Endothelial cell of umbilical vein (primary cell): ENCODE data around the gene EDARADD. TPM values are rescaled to one million over a fixed set of nuclear protein-coding genes. Genes with fewer than 3 reads are reported as not detected.

Source experiments
- BruUV-seq: library from RNA; stranded (reverse); fragments of 400-500 nt; replicated peaks from 2 replicates; lab custom pipeline; 2021; lab: Mats Ljungman, UMichigan
- CTCF ChIA-PET: fragments of 300-600, 350-600 bp; sonication (Branson Sonifier 250); formaldehyde crosslinking; loops from one replicate; lab custom pipeline; 2021; ENCODE audit warnings: antibody characterized with exemption, inconsistent platforms; lab: Charles Lee
- POLR2A ChIA-PET: fragments of 300-600, 350-600 bp; sonication (Branson Sonifier 250); formaldehyde crosslinking; loops from one replicate; lab custom pipeline; 2021; ENCODE audit warnings: antibody characterized with exemption, inconsistent platforms; lab: Charles Lee
- DNase-seq: peaks from one replicate; pipeline ENCODE4 v3.0.0-alpha.2; 2011; ENCODE audit warnings: low read depth, low spot score
- FAIRE-seq: peaks from 2 replicates; lab custom pipeline; 2011; peaks lifted over from hg19 to GRCh38; lab: Jason Lieb, UNC
- H2AFZ ChIP-seq: 2 replicates; pipeline ENCODE4 v1.6.0; 2012; ENCODE audit warnings: low read depth, low read length, control low read depth, inconsistent platforms
- H3K27ac ChIP-seq: 2 replicates; pipeline ENCODE4 v1.5.1; 2011; ENCODE audit warnings: low read depth, mild to moderate bottlenecking, control low read depth, low read length, moderate library complexity; ENCODE audit not compliant: insufficient read depth
- H3K27me3 ChIP-seq, 2 experiments: 2 replicates each; pipeline versions ENCODE4 v1.6.0 to v1.6.1; 2011; ENCODE audit warnings: low read length in 2 of 2, mixed read lengths in 1 of 2; ENCODE audit not compliant: control insufficient read depth in 2 of 2, insufficient read depth in 2 of 2
- H3K36me3 ChIP-seq, 2 experiments: 2 replicates in 1 of 2; 3 replicates in 1 of 2; pipeline ENCODE4 v1.5.1; 2011; ENCODE audit warnings: low read length in 2 of 2, mild to moderate bottlenecking in 1 of 2, moderate library complexity in 1 of 2; ENCODE audit not compliant: control insufficient read depth in 2 of 2, insufficient read depth in 2 of 2; ENCODE audit errors: extremely low read depth in 1 of 2
- H3K4me1 ChIP-seq: 3 replicates; pipeline ENCODE4 v1.5.1; 2011; ENCODE audit warnings: mild to moderate bottlenecking, low read length; ENCODE audit not compliant: control insufficient read depth, insufficient read depth; ENCODE audit errors: extremely low read depth
- H3K4me2 ChIP-seq: 2 replicates; pipeline ENCODE4 v1.6.1; 2011; ENCODE audit warnings: low read length, control low read depth, mixed read lengths; ENCODE audit not compliant: insufficient read depth
- H3K4me3 ChIP-seq, 3 experiments: fragments of 200-600 bp in 1 of 3; sonication (generic), shearing (Covaris generic) in 1 of 3; replicated peaks in 1 of 3; 2 replicates each; pipeline ENCODE4 v1.5.1; 2011 to 2016; ENCODE audit warnings: control low read depth in 3 of 3, low read length in 3 of 3, mild to moderate bottlenecking in 2 of 3, inconsistent platforms in 1 of 3, low read depth in 1 of 3, moderate library complexity in 1 of 3; ENCODE audit not compliant: insufficient read depth in 1 of 3
- H3K79me2 ChIP-seq: 2 replicates; pipeline ENCODE4 v1.6.0; 2012; ENCODE audit warnings: low read length, inconsistent platforms; ENCODE audit not compliant: control insufficient read depth, insufficient read depth
- H3K9ac ChIP-seq: replicated peaks from 2 replicates; pipeline ENCODE3; 2011; ENCODE audit warnings: low read length, control low read depth; ENCODE audit not compliant: insufficient read depth; ENCODE audit errors: extremely low read depth
- H3K9me1 ChIP-seq: replicated peaks from 3 replicates; pipeline ENCODE4 v1.6.0; 2011; ENCODE audit warnings: mild to moderate bottlenecking, low read length; ENCODE audit not compliant: control insufficient read depth, insufficient read depth; ENCODE audit errors: extremely low read depth
- H3K9me3 ChIP-seq: replicated peaks from 2 replicates; pipeline ENCODE4 v1.5.1; 2012; ENCODE audit warnings: low read length, inconsistent platforms; ENCODE audit not compliant: control insufficient read depth, insufficient read depth
- H4K20me1 ChIP-seq: replicated peaks from 2 replicates; pipeline ENCODE3; 2011; ENCODE audit warnings: mild to moderate bottlenecking, low read length; ENCODE audit not compliant: control insufficient read depth, insufficient read depth; ENCODE audit errors: extremely low read depth
- EZH2 ChIP-seq: IDR thresholded peaks from 2 replicates; pipeline ENCODE4 v1.6.1; 2012; ENCODE audit warnings: borderline replicate concordance, low read depth, mild to moderate bottlenecking, moderate library complexity, low read length, inconsistent platforms; ENCODE audit not compliant: severe bottlenecking
- FOS ChIP-seq: IDR thresholded peaks from 2 replicates; pipeline ENCODE4 v1.6.1; 2011; ENCODE audit warnings: mild to moderate bottlenecking, low read length, moderate library complexity, borderline replicate concordance; ENCODE audit not compliant: insufficient read depth
- GATA2 ChIP-seq: IDR thresholded peaks from 2 replicates; pipeline ENCODE4 v1.7.0; 2011; ENCODE audit warnings: low read depth, mild to moderate bottlenecking, moderate library complexity, mixed read lengths, low read length; ENCODE audit not compliant: insufficient read length, insufficient read depth
- JUN ChIP-seq: IDR thresholded peaks from 2 replicates; pipeline ENCODE4 v1.6.1; 2011; ENCODE audit warnings: borderline replicate concordance, low read depth; ENCODE audit not compliant: insufficient read length, insufficient read depth
- MYC ChIP-seq: IDR thresholded peaks from one replicate; pipeline ENCODE4 v1.6.1; 2011; ENCODE audit warnings: mild to moderate bottlenecking, low read depth, low read length
- POLR2A ChIP-seq: IDR thresholded peaks from 2 replicates; pipeline ENCODE4 v1.6.1; 2012; ENCODE audit warnings: low read depth, mild to moderate bottlenecking, control low read depth, low read length
- dilution Hi-C: fragments of 300-500 bp; cut with MboI; formaldehyde crosslinking; loops from one replicate; pipeline ENCODE4 v1.15.0; 2019; ENCODE audit warnings: low sequenced_read_pairs; ENCODE audit not compliant: extremely low pct_ligation_motif_present
- intact Hi-C: fragments of 100-400 bp; cut with micrococcal nuclease; formaldehyde crosslinking; loops from one replicate; pipeline ENCODE4 v1.10.0; 2022
- polyA plus RNA-seq, 4 experiments: library from polyadenylated mRNA; depleted of rRNA in 3 of 4; stranded (reverse) in 3 of 4; unstranded in 1 of 4; fragments of >200 nt; gene quantifications; 2 replicates each; pipeline versions ENCODE4 v1.2.1 to v1.2.3, GENCODE V29; 2011 to 2012; ENCODE audit warnings: missing spikeins in 1 of 4
- total RNA-seq: library from RNA; stranded (reverse); gene quantifications from 2 replicates; pipeline ENCODE4 v1.2.3, GENCODE V29; 2021
- TF ChIP-seq, protein P1 (sequence below): IDR thresholded peaks from 2 replicates; pipeline ENCODE4 v1.6.1; 2011; ENCODE audit not compliant: insufficient read depth, insufficient read length
- TF ChIP-seq, protein P2 (sequence below), 2 donors: IDR thresholded peaks; 1 replicate in 1 of 2; 2 replicates in 1 of 2; pipeline ENCODE4 v1.5.1; 2011; ENCODE audit warnings: low read length in 2 of 2, mild to moderate bottlenecking in 2 of 2, moderate library complexity in 2 of 2, control low read depth in 1 of 2, inconsistent platforms in 1 of 2, low read depth in 1 of 2; ENCODE audit not compliant: insufficient read depth in 1 of 2; ENCODE audit errors: extremely low read depth in 1 of 2

The EDARADD gene
- total and polyA plus RNA-seq, 2 donors (not counting 3 experiments of a cell fraction or from before 2014, with no cell fraction given): not detected

DNA sequence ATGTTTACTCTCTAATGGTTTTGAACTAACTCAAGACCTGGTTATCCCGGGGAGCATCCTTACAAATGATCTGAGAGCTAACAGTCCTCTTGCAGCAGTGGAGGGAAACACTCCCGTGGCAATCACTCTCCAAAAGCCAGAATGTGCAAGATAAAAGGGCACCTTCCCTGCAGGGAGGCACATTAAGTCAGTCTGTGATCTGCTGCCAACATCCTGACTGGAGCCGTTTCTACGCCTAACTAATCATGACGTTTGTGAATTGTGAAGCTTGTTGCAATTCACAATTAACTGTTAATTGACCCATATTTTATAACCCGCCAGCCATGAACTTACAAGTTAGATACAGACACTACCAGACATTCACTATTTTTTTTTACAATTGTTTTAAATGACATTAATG, 77.6 kb downstream of the EDARADD start:
- DNase-seq (no peak), FAIRE-seq (no peak)
- POLR2A ChIA-PET: no interaction called here
- H3K9ac ChIP-seq: no peak overlapping the region
- no peak overlapping the region for H3K4me3 ChIP-seq
- no peaks in the 10 kb centered on the region for H3K27me3 ChIP-seq
- intact Hi-C loops (no loop called here), dilution Hi-C loops (no loop called here)
- no peaks in the 10 kb centered on the region for H3K4me1 ChIP-seq
- no peak overlapping the region for H3K27ac ChIP-seq
- H4K20me1 ChIP-seq: no peaks in the 10 kb centered on the region
- no peak overlapping the region for H3K4me2 ChIP-seq
- CTCF ChIA-PET: no interaction called here
- H3K36me3 ChIP-seq: no peaks in the 10 kb centered on the region
- TF ChIP-seq FOS: no peak
- TF ChIP-seq EZH2: no peak
- TF ChIP-seq, protein P1, sequence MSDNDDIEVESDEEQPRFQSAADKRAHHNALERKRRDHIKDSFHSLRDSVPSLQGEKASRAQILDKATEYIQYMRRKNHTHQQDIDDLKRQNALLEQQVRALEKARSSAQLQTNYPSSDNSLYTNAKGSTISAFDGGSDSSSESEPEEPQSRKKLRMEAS: no peak
- TF ChIP-seq GATA2: no peak
- no peak for TF ChIP-seq MYC
- no peak for TF ChIP-seq JUN
- TF ChIP-seq, protein P2, sequence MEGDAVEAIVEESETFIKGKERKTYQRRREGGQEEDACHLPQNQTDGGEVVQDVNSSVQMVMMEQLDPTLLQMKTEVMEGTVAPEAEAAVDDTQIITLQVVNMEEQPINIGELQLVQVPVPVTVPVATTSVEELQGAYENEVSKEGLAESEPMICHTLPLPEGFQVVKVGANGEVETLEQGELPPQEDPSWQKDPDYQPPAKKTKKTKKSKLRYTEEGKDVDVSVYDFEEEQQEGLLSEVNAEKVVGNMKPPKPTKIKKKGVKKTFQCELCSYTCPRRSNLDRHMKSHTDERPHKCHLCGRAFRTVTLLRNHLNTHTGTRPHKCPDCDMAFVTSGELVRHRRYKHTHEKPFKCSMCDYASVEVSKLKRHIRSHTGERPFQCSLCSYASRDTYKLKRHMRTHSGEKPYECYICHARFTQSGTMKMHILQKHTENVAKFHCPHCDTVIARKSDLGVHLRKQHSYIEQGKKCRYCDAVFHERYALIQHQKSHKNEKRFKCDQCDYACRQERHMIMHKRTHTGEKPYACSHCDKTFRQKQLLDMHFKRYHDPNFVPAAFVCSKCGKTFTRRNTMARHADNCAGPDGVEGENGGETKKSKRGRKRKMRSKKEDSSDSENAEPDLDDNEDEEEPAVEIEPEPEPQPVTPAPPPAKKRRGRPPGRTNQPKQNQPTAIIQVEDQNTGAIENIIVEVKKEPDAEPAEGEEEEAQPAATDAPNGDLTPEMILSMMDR (IDR thresholded peaks at IDR 0.05; ENCODE audit: extremely low read depth in 1 of 2, insufficient read depth in 1 of 2, low read depth in 1 of 2, low read length in 2 of 2): no peak
- no peak for TF ChIP-seq POLR2A
- no peak overlapping the region for H2AFZ ChIP-seq
- no peaks in the 10 kb centered on the region for H3K79me2 ChIP-seq
- no peaks in the 10 kb centered on the region for H3K9me3 ChIP-seq
- no TSS peak for BruUV-seq
- no peaks in the 10 kb centered on the region for H3K9me1 ChIP-seq
